Panc1 (cell line): ENCODE measurements around the gene APOM. TPM values are rescaled to one million over a fixed set of nuclear protein-coding genes. Genes with fewer than 3 reads are reported as not detected.

Experiments
- ATAC-seq: fragments of 200-7000 bp; cut with Tn5 transposase; 2 replicates; pipeline ENCODE4 v1.9.1; 2020; ENCODE audit warnings: mild to moderate bottlenecking, moderate library complexity
- BruUV-seq: library from RNA; stranded (reverse); fragments of 400-500 nt; replicated peaks from 2 replicates; lab custom pipeline; 2021; lab: Mats Ljungman, UMichigan
- CTCF ChIA-PET: fragments of 300-600 bp; sonication (Branson Sonifier 250); formaldehyde crosslinking; loops from one replicate; lab custom pipeline; 2022; ENCODE audit warnings: antibody characterized with exemption; lab: Charles Lee
- POLR2A ChIA-PET: fragments of 300-600 bp; sonication (Branson Sonifier 250); formaldehyde crosslinking; loops from one replicate; lab custom pipeline; 2022; ENCODE audit warnings: antibody characterized with exemption; lab: Charles Lee
- DNase-seq: peaks from one replicate; pipeline ENCODE4 v3.0.0-alpha.2; 2010; ENCODE audit warnings: low read depth, low spot score
- H3K27ac ChIP-seq: 2 replicates; pipeline ENCODE4 v1.5.1; 2011; ENCODE audit warnings: mild to moderate bottlenecking, low read length, inconsistent platforms
- H3K27me3 ChIP-seq: fragments of 200-500 bp; sonication (Bioruptor generic); 2 replicates; pipeline ENCODE4 v1.6.0; 2014; ENCODE audit warnings: low read length, inconsistent platforms; ENCODE audit not compliant: control insufficient read depth, insufficient read depth
- H3K36me3 ChIP-seq: fragments of 200-500 bp; sonication (Bioruptor generic); 2 replicates; pipeline ENCODE4 v1.5.1; 2014; ENCODE audit warnings: inconsistent platforms, mild to moderate bottlenecking, low read length, moderate library complexity; ENCODE audit not compliant: control insufficient read depth, insufficient read depth
- H3K4me1 ChIP-seq: 2 replicates; pipeline ENCODE4 v1.5.1; 2011; ENCODE audit warnings: inconsistent platforms, mild to moderate bottlenecking, low read length, moderate library complexity; ENCODE audit not compliant: control insufficient read depth, insufficient read depth
- H3K4me3 ChIP-seq, 2 experiments: 2 replicates each; pipeline ENCODE4 v1.5.1; 2011 to 2012; ENCODE audit warnings: low read depth in 2 of 2, low read length in 2 of 2, mild to moderate bottlenecking in 2 of 2, inconsistent platforms in 1 of 2, moderate library complexity in 1 of 2
- H3K9me3 ChIP-seq: fragments of 200-500 bp; sonication (Bioruptor generic); 2 replicates; pipeline ENCODE4 v1.5.1; 2014; ENCODE audit warnings: low read depth, mild to moderate bottlenecking, inconsistent platforms, low read length, moderate library complexity; ENCODE audit not compliant: control insufficient read depth, insufficient read depth
- POLR2AphosphoS5 ChIP-seq: IDR thresholded peaks from 2 replicates; pipeline ENCODE4 v1.6.1; 2012; ENCODE audit warnings: mild to moderate bottlenecking, low read depth, low read length, moderate library complexity
- SIN3A ChIP-seq: IDR thresholded peaks from 2 replicates; pipeline ENCODE4 v1.6.1; 2012; ENCODE audit warnings: low read depth, mild to moderate bottlenecking, low read length, moderate library complexity, borderline replicate concordance; ENCODE audit not compliant: insufficient read depth
- TCF7L2 ChIP-seq: IDR thresholded peaks from 2 replicates; pipeline ENCODE4 v1.6.1; 2011; ENCODE audit warnings: mild to moderate bottlenecking, low read depth, low read length, inconsistent platforms
- in situ Hi-C: cut with HindIII; loops from 2 replicates; pipeline ENCODE4 v1.10.0; 2016; ENCODE audit warnings: low sequenced_read_pairs, low pct_unique_long_range_greater_than_20kb
- intact Hi-C: fragments of 100-400 bp; cut with micrococcal nuclease; formaldehyde crosslinking; loops from one replicate; pipeline ENCODE4 v1.10.0; 2022; ENCODE audit not compliant: unreplicated experiment
- total RNA-seq: library from RNA; stranded (reverse); gene quantifications from one replicate; pipeline ENCODE4 v1.2.1, GENCODE V29; 2021; ENCODE audit not compliant: unreplicated experiment
- TF ChIP-seq, protein P1 (sequence below): fragments of 450-650 bp; IDR thresholded peaks from 2 replicates; pipeline ENCODE4 v1.5.1; 2017; ENCODE audit warnings: mild to moderate bottlenecking
- TF ChIP-seq, protein P2 (sequence below), 2 experiments: IDR thresholded peaks; 2 replicates each; pipeline ENCODE4 v1.6.1; 2011 to 2012; ENCODE audit warnings: low read depth in 2 of 2, control low read depth in 1 of 2, low read length in 1 of 2, mild to moderate bottlenecking in 1 of 2, moderate library complexity in 1 of 2; ENCODE audit not compliant: insufficient read depth in 1 of 2

The APOM gene
- total RNA-seq, 1 experiment from 2014 or later = 1.8 TPM

DNA sequence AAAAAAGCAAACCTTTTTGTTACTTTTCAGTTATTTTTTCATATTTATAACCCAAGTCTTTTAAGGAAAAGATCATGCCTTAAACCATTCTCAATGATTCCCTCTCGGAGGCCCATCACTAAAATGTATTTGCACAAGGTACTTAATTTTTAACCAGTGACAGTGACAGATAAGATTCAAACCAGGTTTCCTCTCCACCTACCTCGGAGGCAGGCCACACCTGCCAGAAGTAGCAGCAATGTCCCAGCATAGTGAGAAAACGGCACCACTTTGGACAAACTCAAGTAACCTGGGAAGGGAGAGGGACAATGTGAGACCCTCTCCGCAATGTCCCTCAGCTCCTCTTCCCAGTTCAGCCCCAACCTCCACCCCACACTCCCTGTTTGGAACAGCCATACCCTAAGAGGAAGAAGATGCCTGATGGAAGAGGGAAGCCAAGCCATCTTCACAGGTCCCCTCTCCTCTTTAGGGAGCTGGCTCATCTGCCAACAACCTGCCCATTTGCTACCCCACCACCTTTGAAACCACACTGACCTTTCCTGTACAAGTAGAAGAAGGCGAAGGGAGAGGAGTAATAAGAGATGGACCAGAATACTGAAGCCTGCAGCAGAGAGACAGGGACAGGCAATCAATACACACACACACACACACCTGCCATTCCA is 45.2 kb downstream of the APOM start:
- peaks cover 4% of the 10 kb centered on the region; the same call in 1 of the 2 replicates for H3K36me3 ChIP-seq
- no peaks in the 10 kb centered on the region for H3K9me3 ChIP-seq
- no peak for ATAC-seq
- H3K4me3 ChIP-seq = no peak overlapping the region
- intact Hi-C loops = no loop called here
- in situ Hi-C loops = no loop called here
- no peaks in the 10 kb centered on the region for H3K27me3 ChIP-seq
- ChIA-PET CTCF (no interaction called here), POLR2A (interaction anchor here (0.5 kb wide), 1 partner anchor 75 kb away, joined by 8 read pairs; no protein-coding TSS in a partner anchor)
- no peak overlapping the region for H3K27ac ChIP-seq
- TF ChIP-seq, protein P1, sequence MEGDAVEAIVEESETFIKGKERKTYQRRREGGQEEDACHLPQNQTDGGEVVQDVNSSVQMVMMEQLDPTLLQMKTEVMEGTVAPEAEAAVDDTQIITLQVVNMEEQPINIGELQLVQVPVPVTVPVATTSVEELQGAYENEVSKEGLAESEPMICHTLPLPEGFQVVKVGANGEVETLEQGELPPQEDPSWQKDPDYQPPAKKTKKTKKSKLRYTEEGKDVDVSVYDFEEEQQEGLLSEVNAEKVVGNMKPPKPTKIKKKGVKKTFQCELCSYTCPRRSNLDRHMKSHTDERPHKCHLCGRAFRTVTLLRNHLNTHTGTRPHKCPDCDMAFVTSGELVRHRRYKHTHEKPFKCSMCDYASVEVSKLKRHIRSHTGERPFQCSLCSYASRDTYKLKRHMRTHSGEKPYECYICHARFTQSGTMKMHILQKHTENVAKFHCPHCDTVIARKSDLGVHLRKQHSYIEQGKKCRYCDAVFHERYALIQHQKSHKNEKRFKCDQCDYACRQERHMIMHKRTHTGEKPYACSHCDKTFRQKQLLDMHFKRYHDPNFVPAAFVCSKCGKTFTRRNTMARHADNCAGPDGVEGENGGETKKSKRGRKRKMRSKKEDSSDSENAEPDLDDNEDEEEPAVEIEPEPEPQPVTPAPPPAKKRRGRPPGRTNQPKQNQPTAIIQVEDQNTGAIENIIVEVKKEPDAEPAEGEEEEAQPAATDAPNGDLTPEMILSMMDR = no peak
- TF ChIP-seq, protein P2, sequence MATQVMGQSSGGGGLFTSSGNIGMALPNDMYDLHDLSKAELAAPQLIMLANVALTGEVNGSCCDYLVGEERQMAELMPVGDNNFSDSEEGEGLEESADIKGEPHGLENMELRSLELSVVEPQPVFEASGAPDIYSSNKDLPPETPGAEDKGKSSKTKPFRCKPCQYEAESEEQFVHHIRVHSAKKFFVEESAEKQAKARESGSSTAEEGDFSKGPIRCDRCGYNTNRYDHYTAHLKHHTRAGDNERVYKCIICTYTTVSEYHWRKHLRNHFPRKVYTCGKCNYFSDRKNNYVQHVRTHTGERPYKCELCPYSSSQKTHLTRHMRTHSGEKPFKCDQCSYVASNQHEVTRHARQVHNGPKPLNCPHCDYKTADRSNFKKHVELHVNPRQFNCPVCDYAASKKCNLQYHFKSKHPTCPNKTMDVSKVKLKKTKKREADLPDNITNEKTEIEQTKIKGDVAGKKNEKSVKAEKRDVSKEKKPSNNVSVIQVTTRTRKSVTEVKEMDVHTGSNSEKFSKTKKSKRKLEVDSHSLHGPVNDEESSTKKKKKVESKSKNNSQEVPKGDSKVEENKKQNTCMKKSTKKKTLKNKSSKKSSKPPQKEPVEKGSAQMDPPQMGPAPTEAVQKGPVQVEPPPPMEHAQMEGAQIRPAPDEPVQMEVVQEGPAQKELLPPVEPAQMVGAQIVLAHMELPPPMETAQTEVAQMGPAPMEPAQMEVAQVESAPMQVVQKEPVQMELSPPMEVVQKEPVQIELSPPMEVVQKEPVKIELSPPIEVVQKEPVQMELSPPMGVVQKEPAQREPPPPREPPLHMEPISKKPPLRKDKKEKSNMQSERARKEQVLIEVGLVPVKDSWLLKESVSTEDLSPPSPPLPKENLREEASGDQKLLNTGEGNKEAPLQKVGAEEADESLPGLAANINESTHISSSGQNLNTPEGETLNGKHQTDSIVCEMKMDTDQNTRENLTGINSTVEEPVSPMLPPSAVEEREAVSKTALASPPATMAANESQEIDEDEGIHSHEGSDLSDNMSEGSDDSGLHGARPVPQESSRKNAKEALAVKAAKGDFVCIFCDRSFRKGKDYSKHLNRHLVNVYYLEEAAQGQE (IDR thresholded peaks at IDR 0.05; ENCODE audit: insufficient read depth in 1 of 2, low read depth in 2 of 2, low read length in 1 of 2) = no peak
- no peak for TF ChIP-seq TCF7L2
- TF ChIP-seq SIN3A = no peak
- TF ChIP-seq POLR2AphosphoS5 = no peak
- BruUV-seq = no TSS peak
- DNase-seq = no peak
- H3K4me1 ChIP-seq = peaks cover 7% of the 10 kb centered on the region; the same call in 1 of the 2 replicates

DNA sequence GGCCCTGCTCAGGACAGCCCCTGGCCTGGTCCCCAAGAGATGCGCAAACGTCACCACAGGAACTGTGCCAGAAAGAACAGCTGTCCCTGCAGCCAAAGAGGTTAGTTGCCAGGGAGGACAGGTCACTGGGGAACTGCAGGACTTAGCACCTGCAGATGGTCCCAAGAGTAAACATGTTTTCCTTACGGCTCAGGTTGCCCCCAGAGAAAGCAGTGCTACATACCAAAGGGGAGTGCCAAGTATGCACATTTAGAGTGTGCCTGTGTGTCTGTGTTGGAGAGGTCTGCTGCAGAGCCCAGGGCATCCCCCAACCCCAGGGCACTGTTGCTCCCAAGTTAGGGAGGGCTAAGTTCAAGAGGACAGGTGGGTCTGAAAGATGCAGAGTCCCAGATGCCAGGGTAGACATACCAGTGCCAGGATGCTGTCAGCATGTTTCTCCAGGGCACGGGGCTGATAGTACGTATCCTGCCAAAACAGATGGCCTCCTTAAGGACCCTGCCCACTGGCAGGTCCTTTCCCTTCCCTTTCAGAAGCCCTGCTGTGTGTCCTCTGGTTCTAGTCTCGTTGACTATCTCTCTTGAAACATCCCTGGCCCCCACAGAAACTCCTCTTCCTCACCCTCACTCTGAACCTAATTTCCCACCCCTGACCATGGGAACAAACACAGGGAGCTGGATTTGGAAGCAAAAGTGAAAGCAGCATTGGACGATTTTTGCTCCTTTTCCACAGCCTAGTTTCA is 46.1 kb downstream of the APOM start:
- H3K9me3 ChIP-seq = no peaks in the 10 kb centered on the region
- H3K4me1 ChIP-seq = peaks cover 7% of the 10 kb centered on the region; the same call in 1 of the 2 replicates
- TF ChIP-seq, protein P2 (IDR thresholded peaks at IDR 0.05; ENCODE audit: insufficient read depth in 1 of 2, low read depth in 2 of 2, low read length in 1 of 2) = no peak
- TF ChIP-seq TCF7L2 = no peak
- no peak for TF ChIP-seq POLR2AphosphoS5
- no peak for TF ChIP-seq SIN3A
- no peak for ATAC-seq
- peaks cover 4% of the 10 kb centered on the region; the same call in 1 of the 2 replicates for H3K36me3 ChIP-seq
- H3K27me3 ChIP-seq = no peaks in the 10 kb centered on the region
- intact Hi-C loops (no loop called here), in situ Hi-C loops (no loop called here)
- H3K27ac ChIP-seq = peak overlapping the region; percentile 95
- no TSS peak for BruUV-seq
- DNase-seq = no peak
- peak overlapping the region; percentile 92 to 99 for H3K4me3 ChIP-seq
- CTCF ChIA-PET = no interaction called here
- POLR2A ChIA-PET = no interaction called here
